Measurements from ENCODE around the gene CSGALNACT2.
"Not testable (repeated sequence)": the region's sequence is repeated elsewhere in the genome, so short reads cannot be mapped to it uniquely, and the experiment has no call there.

CSGALNACT2 gene

GRCh38 chr10:43218206-43218950 is 80.1 kb downstream of the CSGALNACT2 start:
- peak; percentile 15 for DNase-seq

- no peak for DNase-seq
These were observed 80.9 kb downstream of the CSGALNACT2 start for GRCh38 chr10:43218951-43219837.

GRCh38 chr10:43219848-43220247 is 81.6 kb downstream of the CSGALNACT2 start:
- DNase-seq: no peak

- not testable (repeated sequence) for DNase-seq
These were observed 82.0 kb downstream of the CSGALNACT2 start for GRCh38 chr10:43220251-43220650.

- no peak for DNase-seq
These were observed 82.6 kb downstream of the CSGALNACT2 start for GRCh38 chr10:43220657-43221418.

- DNase-seq: no peak
These were observed 83.4 kb downstream of the CSGALNACT2 start for GRCh38 chr10:43221419-43222209.

- DNase-seq: no peak
These were observed 84.0 kb downstream of the CSGALNACT2 start for GRCh38 chr10:43222210-43222720.

- no peak for DNase-seq
These were observed 84.8 kb downstream of the CSGALNACT2 start for GRCh38 chr10:43223056-43223455.

- no peak for DNase-seq
These were observed 86.1 kb downstream of the CSGALNACT2 start for GRCh38 chr10:43224321-43224720.

- no peak for DNase-seq
These were observed 87.0 kb downstream of the CSGALNACT2 start for GRCh38 chr10:43225004-43225786.

- DNase-seq: no peak
These were observed 87.5 kb downstream of the CSGALNACT2 start for GRCh38 chr10:43225787-43226153.

GRCh38 chr10:43226441-43226840 is 88.2 kb downstream of the CSGALNACT2 start:
- DNase-seq: no peak

GRCh38 chr10:43226851-43227845 is 88.9 kb downstream of the CSGALNACT2 start:
- no peak for DNase-seq

- no peak for DNase-seq
These were observed 89.9 kb downstream of the CSGALNACT2 start for GRCh38 chr10:43227911-43228782.

- DNase-seq: no peak
These were observed 90.5 kb downstream of the CSGALNACT2 start for GRCh38 chr10:43228783-43229207.

GRCh38 chr10:43229208-43230061 is 91.2 kb downstream of the CSGALNACT2 start:
- no peak for DNase-seq

GRCh38 chr10:43230101-43230908 is 92.1 kb downstream of the CSGALNACT2 start:
- no peak for DNase-seq

All from fibroblast of skin of scalp (primary cell).